Tibial nerve (tissue), 4 donors: ENCODE data around the gene PRRT1. TPM values are rescaled to one million over a fixed set of nuclear protein-coding genes. Genes with fewer than 3 reads are reported as not detected.

Source experiments
- DNase-seq, 2 donors: peaks; one replicate each; pipeline ENCODE4 v3.0.0-alpha.2; 2019; ENCODE audit warnings: low spot score in 2 of 2
- H3K27ac ChIP-seq, 4 donors: fragments of 200-600 bp; sonication (generic) in 3 of 4; one replicate each; pipeline ENCODE4 v1.5.1; 2017 to 2019; ENCODE audit warnings: mild to moderate bottlenecking in 1 of 4
- H3K27me3 ChIP-seq, 2 donors: fragments of 200-600 bp; sonication (generic) in 1 of 2; one replicate each; pipeline versions ENCODE4 v1.5.1 to v1.6.0; 2017 to 2019
- H3K36me3 ChIP-seq, 3 donors: fragments of 200-600 bp; sonication (generic); one replicate each; pipeline ENCODE4 v1.5.1; 2018 to 2019
- H3K4me1 ChIP-seq, 4 donors: fragments of 200-600 bp; sonication (generic) in 3 of 4; one replicate each; pipeline ENCODE4 v1.5.1; 2017 to 2019
- H3K4me3 ChIP-seq, 4 donors: fragments of 200-600 bp; sonication (generic) in 3 of 4; one replicate each; pipeline ENCODE4 v1.5.1; 2017 to 2019; ENCODE audit warnings: mild to moderate bottlenecking in 1 of 4, moderate library complexity in 1 of 4
- H3K9me3 ChIP-seq, 4 donors: fragments of 200-600 bp; sonication (generic) in 3 of 4; one replicate each; pipeline ENCODE4 v1.5.1; 2017 to 2019
- EP300 ChIP-seq, 2 donors: sonication (generic); formaldehyde crosslinking; IDR thresholded peaks; one replicate each; pipeline ENCODE4 v1.6.1; 2017; ENCODE audit warnings: antibody characterized with exemption in 2 of 2, mild to moderate bottlenecking in 1 of 2
- POLR2A ChIP-seq, 2 donors: fragments of 450-650 bp; IDR thresholded peaks; one replicate each; pipeline ENCODE4 v1.6.1; 2017; ENCODE audit warnings: antibody characterized with exemption in 2 of 2, mild to moderate bottlenecking in 2 of 2, moderate library complexity in 2 of 2
- WGBS, 2 donors: methylation state at CpG; one replicate each; pipeline ENCODE4 v1.1.5; 2018; 5-methylcytosine and 5-hydroxymethylcytosine counted together
- total RNA-seq, 4 donors: library from RNA; depleted of rRNA; stranded (reverse); fragments of >200 nt; gene quantifications; one replicate each; pipeline ENCODE4 v1.1.0, GENCODE V29; 2016
- TF ChIP-seq, protein P1 (sequence below), 5 experiments: fragments of 200-600 bp in 3 of 5; fragments of 450-650 bp in 2 of 5; sonication (generic) in 3 of 5; IDR thresholded peaks; one replicate each; pipeline ENCODE4 v1.5.1; 2016 to 2019; ENCODE audit warnings: antibody characterized with exemption in 5 of 5, mild to moderate bottlenecking in 3 of 5, moderate library complexity in 2 of 5

Gene PRRT1
- total RNA-seq, 4 donors from 2014 or later: 0.21 to 2.7 (median 1.7) TPM

GRCh38 chr6:32140420-32141046 lies 11.2 kb downstream of the PRRT1 start:
- no peak for DNase-seq
- Histone ChIP-seq H3K27me3 (no peaks in the 10 kb centered on the region), H3K36me3 (no peaks in the 10 kb centered on the region), H3K27ac (no peak overlapping the region), H3K9me3 (no peaks in the 10 kb centered on the region), H3K4me1 (peaks cover 0 to 3% (median 0%) of the 10 kb centered on the region in 4 donors), H3K4me3 (no peak overlapping the region)
- TF ChIP-seq EP300 (IDR thresholded peaks at IDR 0.05) (no peak), POLR2A (IDR thresholded peaks at IDR 0.05) (no peak)
- TF ChIP-seq, protein P1, sequence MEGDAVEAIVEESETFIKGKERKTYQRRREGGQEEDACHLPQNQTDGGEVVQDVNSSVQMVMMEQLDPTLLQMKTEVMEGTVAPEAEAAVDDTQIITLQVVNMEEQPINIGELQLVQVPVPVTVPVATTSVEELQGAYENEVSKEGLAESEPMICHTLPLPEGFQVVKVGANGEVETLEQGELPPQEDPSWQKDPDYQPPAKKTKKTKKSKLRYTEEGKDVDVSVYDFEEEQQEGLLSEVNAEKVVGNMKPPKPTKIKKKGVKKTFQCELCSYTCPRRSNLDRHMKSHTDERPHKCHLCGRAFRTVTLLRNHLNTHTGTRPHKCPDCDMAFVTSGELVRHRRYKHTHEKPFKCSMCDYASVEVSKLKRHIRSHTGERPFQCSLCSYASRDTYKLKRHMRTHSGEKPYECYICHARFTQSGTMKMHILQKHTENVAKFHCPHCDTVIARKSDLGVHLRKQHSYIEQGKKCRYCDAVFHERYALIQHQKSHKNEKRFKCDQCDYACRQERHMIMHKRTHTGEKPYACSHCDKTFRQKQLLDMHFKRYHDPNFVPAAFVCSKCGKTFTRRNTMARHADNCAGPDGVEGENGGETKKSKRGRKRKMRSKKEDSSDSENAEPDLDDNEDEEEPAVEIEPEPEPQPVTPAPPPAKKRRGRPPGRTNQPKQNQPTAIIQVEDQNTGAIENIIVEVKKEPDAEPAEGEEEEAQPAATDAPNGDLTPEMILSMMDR (IDR thresholded peaks at IDR 0.05): no peak
- WGBS, 2 donors: 80 to 82% methylated on average over 5 of the region's 5 CpGs

DNA sequence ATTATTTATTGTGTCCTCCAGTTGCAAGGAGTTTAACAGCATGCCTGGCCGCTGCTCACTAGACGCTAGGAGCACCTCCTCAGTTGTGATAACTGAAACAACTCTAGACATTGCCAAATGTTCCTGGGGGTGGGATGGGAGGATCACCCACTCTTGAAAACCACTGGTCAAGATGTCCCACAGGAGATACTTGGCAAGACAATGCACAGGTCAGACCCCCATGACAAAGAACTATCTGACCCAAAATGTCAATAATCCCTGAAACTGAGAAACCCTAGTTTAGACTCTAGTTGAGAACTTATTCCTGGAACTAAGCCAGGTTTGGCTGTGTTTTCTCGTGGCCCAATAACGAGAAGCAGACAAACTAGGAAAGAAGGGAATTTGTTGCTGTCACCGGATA lies 12.1 kb downstream of the PRRT1 start:
- Histone ChIP-seq H3K9me3 (no peaks in the 10 kb centered on the region), H3K27ac (no peak overlapping the region)
- 54 to 60% methylated on average over 5 of the region's 5 CpGs for WGBS, 2 donors

GRCh38 chr6:32137454-32137853 lies 14.3 kb downstream of the PRRT1 start:
- Histone ChIP-seq H3K4me3 (no peak overlapping the region), H3K9me3 (no peaks in the 10 kb centered on the region), H3K27ac (no peak overlapping the region), H3K27me3 (no peaks in the 10 kb centered on the region), H3K36me3 (no peaks in the 10 kb centered on the region), H3K4me1 (peaks cover 0 to 3% (median 0%) of the 10 kb centered on the region in 4 donors)
- DNase-seq: no peak
- TF ChIP-seq EP300 (IDR thresholded peaks at IDR 0.05): no peak
- TF ChIP-seq POLR2A (IDR thresholded peaks at IDR 0.05): no peak
- TF ChIP-seq, protein P1 (IDR thresholded peaks at IDR 0.05): no peak

More for the DNA sequence above, 12.1 kb downstream of the PRRT1 start:
- H3K4me3 ChIP-seq: no peak overlapping the region
- H3K27me3 ChIP-seq: no peaks in the 10 kb centered on the region
- H3K36me3 ChIP-seq: no peaks in the 10 kb centered on the region
- peaks cover 0 to 3% (median 0%) of the 10 kb centered on the region in 4 donors for H3K4me1 ChIP-seq
- TF ChIP-seq POLR2A (IDR thresholded peaks at IDR 0.05): no peak
- TF ChIP-seq, protein P1 (IDR thresholded peaks at IDR 0.05): no peak
- no peak for TF ChIP-seq EP300 (IDR thresholded peaks at IDR 0.05)
- no peak for DNase-seq

DNA sequence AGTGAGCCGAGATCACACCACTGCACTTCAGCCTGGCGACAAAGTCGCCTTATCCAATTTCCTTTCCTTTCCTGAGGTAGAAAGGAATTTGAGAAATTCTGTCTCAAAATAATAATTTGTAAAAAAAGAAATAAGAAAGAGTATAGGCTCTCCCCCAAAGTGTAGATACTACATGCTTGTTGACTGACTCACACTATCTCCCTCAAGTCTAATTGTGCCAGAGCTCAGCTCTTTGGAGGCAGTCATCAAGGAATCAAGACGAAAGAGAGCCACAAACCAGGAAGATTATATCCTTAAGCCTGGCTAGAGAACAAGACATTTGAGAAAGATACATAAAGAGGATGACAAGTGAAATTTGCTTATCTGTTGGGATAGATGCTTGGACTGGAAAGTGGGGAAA lies 18.0 kb downstream of the PRRT1 start:
- WGBS, 2 donors: 82 to 83% methylated on average over 4 of the region's 4 CpGs
- TF ChIP-seq POLR2A (IDR thresholded peaks at IDR 0.05): no peak
- TF ChIP-seq EP300 (IDR thresholded peaks at IDR 0.05): no peak
- Histone ChIP-seq H3K27ac (no peak overlapping the region), H3K4me3 (no peak overlapping the region), H3K4me1 (peaks cover 0 to 17% (median 9%) of the 10 kb centered on the region in 4 donors), H3K9me3 (no peaks in the 10 kb centered on the region), H3K27me3 (no peaks in the 10 kb centered on the region), H3K36me3 (no peaks in the 10 kb centered on the region)
- DNase-seq: no peak

GRCh38 chr6:32132110-32132509 lies 19.6 kb downstream of the PRRT1 start:
- H3K4me3 ChIP-seq: no peak overlapping the region
- H3K4me1 ChIP-seq: peaks cover 0 to 29% (median 18%) of the 10 kb centered on the region in 4 donors
- no peak overlapping the region for H3K27ac ChIP-seq
- no peaks in the 10 kb centered on the region for H3K9me3 ChIP-seq
- no peaks in the 10 kb centered on the region for H3K27me3 ChIP-seq
- TF ChIP-seq, protein P1 (IDR thresholded peaks at IDR 0.05): no peak
- TF ChIP-seq POLR2A (IDR thresholded peaks at IDR 0.05): no peak
- TF ChIP-seq EP300 (IDR thresholded peaks at IDR 0.05): no peak
- DNase-seq: no peak
- no peaks in the 10 kb centered on the region for H3K36me3 ChIP-seq
